Stimulated activated CD8-positive, alpha-beta memory T cell treated with anti-CD3 and anti-CD28 coated beads, Interleukin-7, amount 100 ng/mL, for 4 hours (primary cell): ENCODE measurements around the gene ARHGAP23.
"Not testable (repeated sequence)": the region's sequence is repeated elsewhere in the genome, so short reads cannot be mapped to it uniquely, and the experiment has no call there.

Source experiments
- DNase-seq, 2 donors: peaks; one replicate each; pipeline ENCODE4 v3.0.0-alpha.2; 2020; ENCODE audit warnings: low read depth in 2 of 2

Gene ARHGAP23

DNA sequence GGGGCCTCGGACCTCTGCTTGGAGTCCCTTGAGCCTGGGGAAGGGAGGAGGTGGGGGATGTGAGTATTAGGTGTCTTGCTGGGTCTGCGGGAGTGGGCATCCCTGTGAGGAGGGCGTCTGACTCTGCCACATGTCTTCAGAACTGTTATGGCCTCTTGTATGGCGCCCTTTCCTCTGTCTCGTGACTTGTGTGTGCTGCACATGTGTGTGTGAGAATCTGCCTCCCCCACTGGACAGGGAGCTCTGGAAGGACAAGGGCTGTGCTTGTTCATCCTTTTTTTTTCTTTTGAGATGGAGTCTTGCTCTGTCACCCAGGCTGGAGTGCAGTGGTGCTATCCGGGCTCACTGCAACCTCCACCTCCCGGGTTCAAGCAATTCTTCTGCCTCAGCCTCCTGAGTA is 33.4 kb downstream of the ARHGAP23 start:
- DNase-seq = no peak

DNA sequence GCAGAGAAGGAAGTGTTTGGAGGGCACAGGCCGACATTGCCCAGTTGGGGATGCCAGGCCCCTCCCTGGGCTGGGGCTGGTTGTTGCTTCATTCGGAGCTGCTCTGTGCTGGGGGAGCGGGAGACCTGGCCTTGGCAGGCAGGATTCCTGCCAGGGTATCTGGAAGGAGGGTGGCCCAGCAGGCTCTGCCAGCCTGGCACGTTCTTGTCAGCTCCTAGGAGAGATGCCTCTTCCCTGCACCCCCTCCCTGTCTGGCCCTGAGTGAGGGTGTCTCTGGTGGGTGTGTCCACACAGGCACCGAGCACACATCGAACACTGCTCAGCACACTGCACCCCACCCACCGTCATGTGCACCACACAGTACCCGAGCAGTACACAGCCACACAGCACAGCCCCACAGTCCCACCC is 35.2 kb downstream of the ARHGAP23 start:
- no peak for DNase-seq

DNA sequence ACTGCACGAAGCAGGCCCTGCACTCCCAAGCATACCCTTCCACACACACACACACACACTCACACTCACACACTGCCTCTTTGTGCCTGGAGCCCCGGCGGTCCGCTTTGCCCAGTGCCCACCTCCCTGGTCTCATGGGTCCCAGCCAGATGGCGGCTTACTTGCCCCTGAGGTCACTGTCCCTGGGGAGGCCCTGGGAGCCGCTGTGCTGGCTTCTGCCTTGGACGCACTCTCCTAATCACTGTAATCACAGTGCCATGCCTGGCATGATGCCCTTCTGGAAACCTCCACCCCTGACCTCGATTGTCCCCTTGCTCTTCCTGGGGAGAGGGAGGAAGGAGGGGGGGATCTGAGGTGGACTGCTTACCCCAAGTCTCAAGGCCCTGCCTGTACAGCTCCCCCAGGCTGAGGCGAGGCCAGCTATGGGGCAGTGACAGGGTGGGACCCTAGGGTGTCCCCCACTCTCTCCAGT is 36.0 kb downstream of the ARHGAP23 start:
- DNase-seq = no peak

DNA sequence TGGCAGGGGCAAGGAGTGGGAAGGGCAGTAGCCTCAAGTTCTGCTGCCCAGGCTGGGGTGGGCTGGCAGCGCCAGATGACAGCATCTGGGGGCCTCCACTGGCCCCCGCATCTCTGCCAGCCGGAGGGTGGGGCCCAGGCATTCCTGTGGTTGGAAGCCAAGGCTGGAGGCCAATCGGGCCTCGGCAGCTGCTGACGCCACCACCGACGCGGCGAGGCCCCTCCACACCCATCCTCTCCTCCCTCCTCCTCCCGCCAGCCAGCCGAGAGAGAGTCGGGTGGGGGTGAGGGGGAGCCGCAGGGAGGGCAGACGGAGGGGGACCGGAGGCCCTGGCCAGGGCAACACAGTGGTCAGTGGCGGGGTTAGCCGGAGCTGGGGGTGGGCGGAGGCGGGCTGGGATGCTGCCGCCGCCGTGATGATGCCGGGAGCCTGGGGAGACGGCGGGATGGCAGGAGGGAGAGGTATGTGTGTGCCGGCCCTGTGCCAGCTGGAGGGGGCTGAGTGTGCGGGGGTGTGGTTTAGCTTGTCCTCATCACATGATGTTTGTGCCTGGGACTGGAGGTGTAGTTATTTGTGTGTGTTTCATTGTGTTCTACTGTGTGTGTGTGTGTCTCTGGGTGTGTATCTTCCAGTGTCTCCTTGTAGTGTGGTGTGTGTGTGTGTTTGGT is 36.6 kb downstream of the ARHGAP23 start:
- DNase-seq = no peak

DNA sequence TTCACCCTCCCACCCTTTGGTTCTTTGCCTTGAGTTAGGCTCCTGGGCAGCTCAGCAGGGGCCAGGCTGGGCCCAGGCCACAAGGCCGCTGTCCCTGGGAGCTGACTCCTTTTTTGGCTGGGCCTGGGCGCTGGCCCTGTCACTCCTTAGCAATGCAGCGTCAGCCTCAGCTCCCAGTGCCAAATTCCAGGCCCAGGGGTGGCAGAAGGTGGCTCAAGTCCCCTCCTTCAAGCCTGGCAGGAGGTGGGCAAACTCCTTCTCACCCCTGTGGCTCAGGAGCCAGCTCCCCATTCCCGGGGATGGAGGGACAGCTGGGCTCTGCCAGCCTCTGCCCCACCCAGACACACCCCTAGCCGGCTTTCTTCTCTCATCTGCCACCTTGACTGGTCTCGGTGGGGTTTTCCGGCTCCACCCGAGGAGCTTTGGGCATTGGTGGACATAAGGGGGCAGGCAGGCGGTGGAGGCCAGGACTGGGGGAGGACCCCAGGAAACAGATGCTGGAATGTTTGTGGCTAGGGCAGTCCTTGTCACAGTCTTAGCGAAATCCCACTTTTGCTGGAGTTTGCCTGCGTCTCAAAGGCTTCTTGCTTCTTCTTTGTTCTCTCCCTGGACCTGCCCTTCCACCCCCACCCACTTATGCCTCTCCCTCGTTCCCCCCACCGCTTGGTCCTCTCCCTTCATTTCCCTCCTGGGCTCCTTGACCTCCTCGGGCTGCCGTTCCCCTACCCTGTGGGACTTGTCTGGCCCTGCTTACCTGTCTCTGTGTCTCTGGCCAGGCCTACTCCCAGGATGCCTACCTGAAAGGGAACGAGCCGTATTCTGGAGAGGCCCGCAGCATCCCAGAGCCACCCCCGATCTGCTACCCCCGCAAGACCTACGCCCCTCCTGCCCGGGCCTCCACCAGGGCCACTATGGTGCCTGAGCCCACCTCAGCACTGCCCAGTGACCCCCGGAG is 37.4 kb downstream of the ARHGAP23 start:
- no peak for DNase-seq

DNA sequence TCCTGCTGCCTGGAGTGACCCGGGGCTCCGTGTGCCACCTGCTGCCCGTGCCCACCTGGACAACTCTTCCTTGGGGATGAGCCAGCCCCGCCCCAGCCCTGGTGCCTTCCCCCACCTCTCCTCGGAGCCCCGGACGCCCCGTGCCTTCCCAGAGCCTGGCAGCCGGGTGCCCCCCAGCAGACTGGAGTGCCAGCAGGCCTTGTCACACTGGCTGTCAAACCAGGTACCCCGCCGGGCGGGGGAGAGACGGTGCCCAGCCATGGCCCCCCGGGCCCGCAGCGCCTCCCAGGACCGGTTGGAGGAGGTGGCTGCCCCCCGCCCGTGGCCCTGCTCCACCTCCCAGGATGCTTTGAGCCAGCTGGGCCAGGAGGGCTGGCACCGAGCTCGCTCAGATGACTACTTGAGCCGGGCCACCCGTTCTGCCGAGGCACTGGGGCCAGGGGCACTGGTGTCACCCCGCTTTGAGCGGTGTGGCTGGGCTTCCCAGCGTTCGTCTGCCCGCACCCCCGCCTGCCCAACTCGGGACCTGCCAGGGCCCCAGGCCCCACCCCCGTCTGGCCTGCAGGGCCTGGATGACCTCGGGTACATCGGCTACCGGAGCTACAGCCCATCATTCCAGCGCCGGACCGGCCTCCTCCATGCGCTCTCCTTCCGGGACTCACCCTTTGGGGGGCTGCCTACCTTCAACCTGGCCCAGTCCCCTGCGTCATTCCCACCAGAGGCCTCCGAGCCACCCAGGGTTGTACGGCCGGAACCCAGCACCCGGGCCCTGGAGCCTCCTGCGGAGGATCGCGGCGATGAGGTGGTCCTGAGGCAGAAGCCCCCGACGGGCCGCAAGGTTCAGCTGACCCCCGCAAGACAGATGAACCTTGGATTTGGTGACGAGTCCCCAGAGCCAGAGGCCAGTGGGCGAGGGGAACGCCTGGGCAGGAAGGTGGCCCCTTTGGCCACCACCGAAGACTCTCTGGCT is 38.4 kb downstream of the ARHGAP23 start:
- no peak for DNase-seq

DNA sequence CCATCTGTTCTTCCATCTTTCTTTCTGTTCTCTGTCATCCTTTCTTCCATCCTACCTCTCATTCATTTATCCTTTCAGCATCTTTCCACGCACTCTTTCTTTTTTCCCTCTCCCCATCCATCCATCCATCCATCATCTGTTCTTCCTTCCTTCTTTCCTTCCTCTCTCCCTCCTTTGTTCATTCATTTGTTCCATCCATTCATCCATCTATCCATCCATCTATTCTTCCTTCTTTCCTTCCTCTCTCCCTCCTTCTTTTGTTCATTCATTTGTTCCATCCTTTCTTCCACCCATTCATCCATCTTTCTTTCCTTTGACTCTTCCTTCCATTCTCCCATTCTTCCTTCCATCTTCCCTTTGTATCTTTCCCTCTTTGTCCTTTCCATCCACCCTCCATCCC is 39.2 kb downstream of the ARHGAP23 start:
- no peak for DNase-seq

DNA sequence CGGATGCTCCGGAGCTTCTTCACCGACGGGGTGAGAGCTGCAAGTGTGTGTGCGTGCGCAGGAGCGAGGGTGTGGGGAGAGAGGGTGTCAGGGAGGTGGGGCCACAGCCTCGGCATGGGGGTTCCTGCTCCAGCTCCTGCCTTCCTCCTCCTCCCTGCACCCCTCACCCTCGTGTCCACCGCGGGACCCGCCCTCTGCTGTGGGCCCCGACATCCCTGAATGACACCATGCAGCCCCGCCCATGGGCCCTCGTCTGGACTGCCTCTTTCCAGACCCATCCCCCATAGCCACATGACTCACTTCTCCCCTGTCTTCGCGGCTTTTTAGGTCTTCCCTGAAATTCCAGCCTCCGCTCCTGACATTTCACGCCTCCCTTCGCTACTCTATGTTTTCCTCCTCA is 41.6 kb downstream of the ARHGAP23 start:
- no peak for DNase-seq

DNA sequence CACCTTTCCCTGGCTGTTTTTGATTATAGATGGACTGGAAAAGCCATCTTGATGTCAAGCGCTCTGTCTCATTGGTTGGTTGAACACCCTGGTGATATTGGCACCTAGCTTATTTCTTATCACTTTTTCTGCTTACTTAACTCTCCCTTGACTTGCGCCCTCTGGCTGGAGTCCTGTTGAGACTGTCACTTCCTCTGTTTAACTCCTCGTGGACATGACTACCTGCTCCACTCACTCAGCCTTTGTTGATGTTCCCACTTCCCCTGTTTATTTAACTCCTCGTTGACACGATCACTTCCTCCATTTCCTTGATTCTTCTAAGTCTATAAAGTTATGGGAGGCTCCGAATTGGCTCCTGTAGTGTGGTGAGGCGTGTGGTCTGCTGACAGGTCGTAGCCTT is 43.0 kb downstream of the ARHGAP23 start:
- not testable (repeated sequence) for DNase-seq

DNA sequence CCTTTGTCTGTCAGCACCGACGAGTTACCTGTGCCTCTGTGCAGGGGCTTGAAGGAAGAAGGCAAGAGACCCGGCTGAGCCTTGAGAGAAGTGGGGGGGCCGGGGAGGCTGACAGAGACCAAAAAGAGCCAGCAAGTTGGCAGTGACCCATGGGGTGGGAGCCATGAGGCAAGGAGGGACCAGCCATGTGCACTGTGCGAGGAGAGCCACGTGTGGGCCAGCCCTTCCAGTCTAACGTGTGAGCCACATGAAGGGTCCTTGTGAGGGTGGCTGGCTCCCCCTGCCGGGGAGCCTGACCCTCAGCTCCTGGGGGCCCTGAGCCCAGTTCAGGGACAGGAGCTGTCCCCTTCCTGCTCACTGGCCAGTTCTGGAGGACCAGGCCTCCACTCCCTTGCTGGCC is 46.4 kb downstream of the ARHGAP23 start:
- not testable (repeated sequence) for DNase-seq

DNA sequence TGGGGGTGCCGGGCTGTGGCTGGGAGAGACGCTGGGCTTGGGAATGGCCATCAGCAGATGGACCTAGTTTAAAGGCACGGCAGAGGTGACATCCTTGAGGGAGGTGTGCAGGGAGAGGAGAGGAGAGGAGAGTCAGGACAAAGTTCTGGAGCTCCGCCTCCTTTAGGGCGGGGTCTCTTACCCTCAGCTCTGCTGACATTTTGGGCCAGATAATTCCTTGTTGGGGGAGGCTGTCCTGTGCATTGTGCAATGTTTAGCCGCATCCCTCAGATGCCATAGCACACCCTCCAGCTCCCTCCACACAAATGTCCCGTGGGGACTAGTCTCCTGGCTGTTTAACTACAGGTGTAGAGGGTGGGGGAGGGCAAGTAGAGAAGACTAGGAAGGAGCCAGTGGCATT is 48.3 kb downstream of the ARHGAP23 start:
- no peak for DNase-seq

DNA sequence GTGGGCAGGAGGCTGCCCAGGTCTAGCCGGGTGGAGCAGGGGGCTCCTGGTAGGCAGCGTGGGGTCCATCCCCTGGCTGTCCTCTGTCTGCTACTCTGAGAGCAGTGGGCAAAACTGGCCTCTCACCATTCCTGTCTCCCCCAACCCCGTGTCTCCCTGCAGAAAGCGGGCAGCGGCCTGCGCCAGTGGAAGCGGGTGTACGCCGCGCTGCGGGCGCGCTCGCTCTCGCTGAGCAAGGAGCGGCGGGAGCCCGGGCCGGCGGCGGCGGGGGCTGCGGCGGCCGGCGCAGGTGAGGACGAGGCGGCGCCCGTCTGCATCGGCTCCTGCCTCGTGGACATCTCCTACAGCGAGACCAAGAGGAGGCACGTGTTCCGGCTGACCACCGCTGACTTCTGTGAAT is 49.2 kb downstream of the ARHGAP23 start:
- DNase-seq = not testable (repeated sequence)

DNA sequence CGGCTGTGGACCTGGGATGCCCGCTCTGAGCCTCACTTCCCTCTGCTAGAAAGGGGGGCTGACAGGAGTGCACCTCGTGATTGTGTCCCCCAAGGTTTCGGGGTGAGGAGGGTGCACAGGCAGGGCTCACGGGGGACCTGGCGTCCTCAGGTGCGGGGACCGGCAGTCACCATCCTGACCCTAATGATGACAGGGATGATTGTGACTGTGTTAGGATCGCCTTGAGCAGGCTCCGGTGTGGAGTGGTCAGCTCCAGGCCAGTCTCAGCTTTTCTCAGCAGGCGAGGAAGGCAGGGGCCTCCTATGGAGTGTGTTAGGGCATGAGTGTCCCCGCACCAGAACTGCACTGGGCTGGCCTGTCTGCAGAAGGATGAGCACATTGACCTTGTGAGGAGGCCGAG is 49.7 kb downstream of the ARHGAP23 start:
- not testable (repeated sequence) for DNase-seq

DNA sequence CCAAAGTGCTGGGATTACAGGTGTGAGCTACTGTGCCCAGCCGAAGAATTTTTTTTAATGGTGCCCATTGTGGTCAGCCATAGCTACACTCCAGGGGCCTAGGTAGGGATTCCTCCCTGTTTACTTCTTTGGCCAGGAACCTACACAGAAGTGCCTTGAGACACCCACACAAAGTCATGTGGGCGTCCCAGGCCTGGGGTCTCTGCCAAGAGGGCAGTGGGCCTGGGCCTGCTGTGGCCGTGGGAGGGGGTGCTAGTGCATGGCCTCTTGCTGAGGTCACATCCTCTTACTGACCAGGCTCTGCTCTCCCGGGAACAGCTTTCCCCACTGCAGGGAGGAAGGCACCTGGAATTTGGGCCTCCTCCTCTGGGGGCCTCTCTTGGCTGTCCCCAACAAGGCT is 50.4 kb downstream of the ARHGAP23 start:
- DNase-seq = not testable (repeated sequence)

DNA sequence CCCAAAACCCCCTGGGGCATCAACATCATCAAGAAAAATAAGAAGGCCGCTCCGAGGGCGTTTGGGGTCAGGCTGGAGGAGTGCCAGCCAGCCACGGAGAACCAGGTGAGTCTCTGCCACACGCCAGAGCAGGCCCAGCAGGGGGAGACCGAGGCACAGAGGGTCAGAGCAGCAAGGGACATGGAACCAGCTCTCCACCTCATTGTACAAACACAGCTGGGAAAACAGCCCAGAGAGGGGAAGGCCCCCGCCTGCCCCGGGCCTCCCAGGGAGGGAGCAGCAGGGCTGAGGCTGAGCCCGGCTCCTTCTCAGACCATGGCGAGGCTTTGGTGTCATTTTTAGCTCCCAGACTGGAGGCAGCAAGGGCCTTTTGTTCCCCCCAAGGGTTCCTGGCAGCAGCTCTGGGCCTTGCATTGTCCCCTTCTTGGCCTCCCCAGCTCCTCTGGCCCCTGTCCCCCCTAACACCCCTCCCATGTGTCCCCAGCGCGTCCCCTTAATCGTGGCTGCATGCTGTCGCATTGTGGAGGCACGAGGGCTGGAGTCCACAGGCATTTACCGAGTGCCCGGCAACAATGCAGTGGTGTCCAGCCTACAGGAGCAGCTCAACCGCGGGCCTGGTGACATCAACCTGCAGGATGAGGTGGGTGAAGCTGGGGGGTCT is 53.9 kb downstream of the ARHGAP23 start:
- DNase-seq = not testable (repeated sequence)

DNA sequence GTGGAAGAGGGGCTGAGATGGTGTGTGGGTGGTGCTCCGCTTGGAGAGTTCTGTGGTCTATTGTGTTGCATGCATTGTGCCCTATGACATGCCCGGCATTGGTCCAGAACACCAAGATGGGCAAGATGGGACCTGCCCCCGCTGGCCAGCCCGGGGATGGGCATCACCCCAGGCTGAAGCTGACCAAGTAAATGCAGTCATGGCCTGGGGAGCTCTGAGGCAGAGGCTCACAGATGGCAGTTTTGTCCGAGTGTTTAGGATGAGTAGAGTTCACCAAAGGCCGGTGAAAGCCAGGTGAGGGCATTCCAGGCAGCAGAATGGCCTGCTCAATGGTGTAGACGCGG is 54.4 kb downstream of the ARHGAP23 start:
- DNase-seq = not testable (repeated sequence)

DNA sequence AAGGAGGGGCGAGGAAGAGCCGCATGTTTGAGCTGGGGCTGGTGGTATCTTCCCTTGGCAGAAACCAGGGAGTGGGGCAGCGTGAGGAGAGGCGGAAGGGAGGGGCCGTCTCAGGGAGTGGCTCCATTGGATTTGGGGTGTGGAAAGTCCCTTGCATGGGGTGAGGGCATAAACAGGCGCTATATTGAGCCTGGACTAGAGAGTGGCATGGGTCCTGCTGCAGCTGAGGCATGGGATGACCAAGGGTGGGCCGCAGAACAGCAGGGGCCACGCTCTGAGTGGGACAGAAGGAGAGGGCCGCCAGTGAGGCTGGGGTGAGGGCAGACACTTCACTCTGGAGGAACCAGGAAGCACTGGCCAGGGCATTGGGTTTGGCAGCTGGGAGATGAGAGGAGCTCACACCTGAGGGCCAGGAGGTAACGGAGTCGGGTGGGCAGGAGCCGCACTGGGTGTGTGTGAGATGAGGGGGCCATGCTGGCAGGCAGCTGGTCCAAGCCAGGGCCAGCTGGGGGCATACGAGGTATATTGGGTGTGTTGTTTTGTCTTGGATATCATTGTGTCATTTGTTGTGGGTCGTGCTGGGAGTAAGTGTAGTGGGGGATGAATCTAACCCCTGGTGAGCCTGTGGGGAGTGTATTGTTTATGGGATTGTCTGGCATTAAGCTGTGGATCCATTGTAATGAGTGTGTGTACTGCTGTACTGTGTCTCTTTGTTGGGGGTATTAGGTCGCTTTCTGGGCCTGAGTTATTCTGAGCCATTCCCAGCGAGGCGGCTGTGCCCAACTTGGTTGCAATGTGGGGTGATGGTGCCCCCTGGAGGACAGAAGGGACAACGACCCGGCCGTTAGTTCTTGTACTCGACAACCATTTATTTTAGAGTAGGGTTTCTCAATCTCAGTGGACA is 56.2 kb downstream of the ARHGAP23 start:
- peak; percentile 35 for DNase-seq

DNA sequence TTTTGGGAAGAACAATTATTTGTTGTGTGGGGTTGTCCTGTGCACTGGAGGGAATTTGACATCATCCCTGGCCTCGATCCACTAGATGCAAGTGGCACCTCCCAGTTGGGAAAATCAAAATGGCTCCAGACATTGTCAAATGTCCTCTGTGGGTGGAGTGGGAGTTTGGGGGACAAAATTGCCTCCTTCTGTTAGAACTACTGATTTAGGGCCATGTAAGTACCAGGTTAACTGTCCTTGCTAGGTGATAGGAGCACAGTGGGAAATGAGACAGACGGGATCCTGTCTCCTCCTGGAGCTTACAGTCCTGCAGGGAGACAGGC is 56.8 kb downstream of the ARHGAP23 start:
- DNase-seq = no peak

DNA sequence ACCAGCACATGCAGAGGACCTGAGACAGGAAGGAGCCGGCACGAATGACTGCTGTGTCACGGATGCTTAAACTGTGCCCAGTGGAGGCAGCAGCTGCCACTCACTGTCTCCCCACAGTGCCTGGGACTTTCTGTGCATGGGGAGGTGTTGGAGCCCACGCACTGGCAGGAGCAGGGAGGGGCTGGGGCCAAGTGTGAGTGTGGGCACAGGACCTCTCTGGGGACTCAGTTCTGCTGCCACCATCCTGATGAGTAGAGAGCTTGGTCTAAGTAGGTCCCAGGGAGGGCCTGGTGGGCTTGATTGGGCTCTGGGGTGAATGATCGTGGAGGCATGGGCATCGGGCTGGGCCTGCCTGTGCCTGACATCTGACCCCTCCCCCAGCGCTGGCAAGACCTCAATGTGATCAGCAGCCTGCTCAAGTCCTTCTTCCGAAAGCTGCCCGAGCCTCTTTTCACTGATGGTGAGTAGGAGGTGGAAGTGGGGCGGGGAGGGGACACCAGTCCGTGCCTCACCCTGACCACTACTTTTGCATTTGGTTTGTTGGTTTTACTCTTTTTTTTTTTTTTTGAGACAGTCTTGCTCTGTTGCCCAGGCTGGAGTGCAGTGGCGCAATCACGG is 57.5 kb downstream of the ARHGAP23 start:
- DNase-seq = peak in 1 of 2 donors; percentile 31

DNA sequence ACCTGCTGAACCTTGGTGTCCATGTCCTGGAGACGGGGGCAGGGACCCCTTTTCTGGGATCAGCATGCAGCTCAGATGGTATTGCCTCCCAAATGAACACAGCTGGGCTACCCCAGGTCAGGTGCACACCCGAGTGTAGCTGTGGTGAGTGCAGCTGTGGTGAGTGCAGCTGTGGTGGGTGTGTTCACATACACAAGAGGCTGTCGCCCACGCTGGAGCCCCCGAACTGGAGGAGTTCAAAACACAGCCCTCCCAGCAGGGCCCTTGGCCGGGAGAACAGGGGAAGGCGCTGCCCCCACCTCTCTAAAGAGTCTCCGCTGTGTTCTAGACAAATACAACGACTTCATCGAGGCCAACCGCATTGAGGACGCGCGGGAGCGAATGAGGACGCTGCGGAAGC is 61.5 kb downstream of the ARHGAP23 start:
- DNase-seq = not testable (repeated sequence)
